Activated CD8-positive, alpha-beta memory T cell treated with anti-CD3 and anti-CD28 coated beads, Interleukin-2, amount 10 ng/mL, durations not matched to agents 7 days and 5 days (primary cell): ENCODE results near the gene FGF8. TPM values are rescaled to one million over a fixed set of nuclear protein-coding genes. Genes with fewer than 3 reads are reported as not detected.
A peak's percentile ranks its signal among the peaks of the same experiment; 100 is the strongest.
"Not testable (repeated sequence)": the region's sequence is repeated elsewhere in the genome, so short reads cannot be mapped to it uniquely, and the experiment has no call there.

Experiments used
- ATAC-seq: fragments of 150-1000 bp; cut with Tn5 transposase; one replicate; pipeline ENCODE4 v1.10.0; 2021; ENCODE audit warnings: moderate library complexity
- CTCF ChIA-PET: fragments of 350-600 bp; sonication (Branson Sonifier 250); formaldehyde crosslinking; loops from one replicate; lab custom pipeline; 2021; ENCODE audit warnings: antibody characterized with exemption; lab: Charles Lee
- DNase-seq: peaks from one replicate; pipeline ENCODE4 v3.0.0-alpha.2; 2020
- H3K27ac Mint-ChIP-seq: one replicate; pipeline ENCODE4 v1.8.0; 2021; ENCODE audit warnings: mild to moderate bottlenecking, mixed read lengths
- H3K27me3 Mint-ChIP-seq: one replicate; pipeline ENCODE4 v1.8.0; 2021; ENCODE audit warnings: mixed read lengths
- H3K36me3 Mint-ChIP-seq: one replicate; pipeline ENCODE4 v1.8.0; 2021; ENCODE audit warnings: mild to moderate bottlenecking, mixed read lengths
- H3K4me1 Mint-ChIP-seq: one replicate; pipeline ENCODE4 v1.8.0; 2021; ENCODE audit warnings: mixed read lengths
- H3K4me3 Mint-ChIP-seq: one replicate; pipeline ENCODE4 v1.8.0; 2021; ENCODE audit warnings: mild to moderate bottlenecking, moderate library complexity, mixed read lengths
- H3K9me3 Mint-ChIP-seq: one replicate; pipeline ENCODE4 v1.8.0; 2022; ENCODE audit warnings: low read depth, mixed read lengths
- total RNA-seq, 2 experiments: library from RNA; stranded (reverse); gene quantifications; one replicate each; pipeline ENCODE4 v1.2.3, GENCODE V29; 2021

The FGF8 gene
- total RNA-seq, 2 experiments from 2014 or later: not detected

DNA sequence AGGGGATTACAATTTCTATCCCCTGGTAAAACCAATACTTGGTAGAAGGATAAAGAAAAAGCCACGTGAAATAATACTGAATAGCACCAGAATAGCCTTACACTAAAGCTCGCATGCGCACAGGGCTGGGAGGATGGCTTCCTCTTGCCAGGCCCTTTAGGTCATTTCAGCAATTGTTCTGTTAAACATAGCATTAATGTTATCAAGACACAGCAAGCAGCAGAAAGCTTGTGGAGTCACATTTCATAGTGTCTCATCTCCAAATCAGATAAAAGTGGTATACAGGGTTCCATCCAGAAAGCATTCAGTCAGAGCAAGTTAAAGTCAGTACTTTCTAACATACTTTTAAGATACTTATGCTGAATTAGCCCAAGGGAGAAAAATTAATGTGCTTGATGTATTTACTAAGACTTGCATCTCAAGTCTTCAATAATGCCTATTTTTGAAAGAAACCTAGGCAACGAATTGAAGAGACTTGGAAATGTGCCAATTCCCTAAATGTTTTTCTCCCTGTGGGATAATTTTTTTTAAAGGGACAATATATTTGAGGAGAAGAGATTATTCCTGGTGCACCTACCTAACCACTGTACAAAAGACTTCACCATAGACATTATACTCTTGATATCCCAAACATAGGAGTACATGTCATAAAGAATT lies 21.6 kb upstream of the FGF8 start:
- CTCF ChIA-PET: interaction anchor here (0.8 to 1.1 kb wide), 5 partner anchors 14 to 109 kb away, joined by 3 to 4 read pairs (median 3); partner anchors contain the start of genes NPM3 and OGA
- H3K36me3 Mint-ChIP-seq: peaks cover 67% of the 10 kb centered on the region
- no peaks in the 10 kb centered on the region for H3K9me3 Mint-ChIP-seq
- no peak overlapping the region for H3K27ac Mint-ChIP-seq
- no peak for DNase-seq
- ATAC-seq: no peak
- peaks cover 3% of the 10 kb centered on the region for H3K4me1 Mint-ChIP-seq
- H3K27me3 Mint-ChIP-seq: no peaks in the 10 kb centered on the region
- no peak overlapping the region for H3K4me3 Mint-ChIP-seq

DNA sequence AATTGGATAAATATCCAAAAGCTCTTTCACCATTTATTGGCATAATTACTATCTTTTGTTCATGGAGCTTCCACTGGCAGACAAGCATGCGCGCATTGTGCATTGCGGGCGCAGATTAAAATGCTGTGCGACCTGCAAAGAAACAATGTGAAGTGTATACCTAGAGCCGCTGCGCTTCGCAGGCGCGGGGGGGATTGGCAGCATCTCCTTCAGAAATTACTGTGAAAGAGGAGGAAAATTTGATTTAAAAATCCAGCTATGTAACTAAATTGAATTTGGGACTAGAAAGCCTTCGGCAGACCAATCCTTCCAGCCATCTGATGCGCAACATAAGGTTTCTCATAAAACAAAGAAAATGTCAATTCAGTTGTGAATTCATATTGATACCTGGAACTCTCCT lies 17.6 kb upstream of the FGF8 start:
- Mint-ChIP-seq H3K9me3 (no peaks in the 10 kb centered on the region), H3K27me3 (no peaks in the 10 kb centered on the region), H3K4me3 (no peak overlapping the region), H3K27ac (no peak overlapping the region), H3K4me1 (peaks cover 2% of the 10 kb centered on the region), H3K36me3 (peaks cover 58% of the 10 kb centered on the region)
- ATAC-seq (no peak), DNase-seq (no peak)
- CTCF ChIA-PET: interaction anchor here (3.8 kb wide), 1 partner anchor 10 kb away, joined by 18 read pairs; the partner anchor contains the start of gene NPM3

DNA sequence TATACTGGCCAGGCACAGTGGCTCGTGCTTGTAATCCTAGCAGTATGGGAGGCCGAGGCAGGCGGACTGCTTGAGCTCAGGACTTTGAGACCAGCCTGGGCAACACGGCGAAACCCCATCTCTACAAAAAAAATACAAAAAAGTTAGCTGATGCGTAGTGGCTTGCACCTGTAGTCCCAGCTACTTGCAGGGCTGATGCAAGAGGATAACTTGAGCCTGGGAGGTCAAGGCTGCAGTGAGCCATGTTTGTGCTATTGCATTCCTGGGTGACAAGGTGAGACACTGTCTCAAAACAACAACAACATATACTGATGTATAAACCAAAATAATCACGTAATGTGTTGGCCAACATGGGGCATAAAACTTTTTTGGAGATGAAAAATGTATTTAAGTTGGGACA lies 13.8 kb upstream of the FGF8 start:
- DNase-seq (no peak), ATAC-seq (no peak)
- no peak overlapping the region for H3K27ac Mint-ChIP-seq
- no peaks in the 10 kb centered on the region for H3K9me3 Mint-ChIP-seq
- peaks cover 5% of the 10 kb centered on the region for H3K4me1 Mint-ChIP-seq
- no peaks in the 10 kb centered on the region for H3K27me3 Mint-ChIP-seq
- peaks cover 53% of the 10 kb centered on the region for H3K36me3 Mint-ChIP-seq
- H3K4me3 Mint-ChIP-seq: no peak overlapping the region
- CTCF ChIA-PET: interaction anchor here (0.9 to 1.5 kb wide), 3 partner anchors 8 to 283 kb away, joined by 3 to 11 read pairs (median 4); no protein-coding TSS in a partner anchor

DNA sequence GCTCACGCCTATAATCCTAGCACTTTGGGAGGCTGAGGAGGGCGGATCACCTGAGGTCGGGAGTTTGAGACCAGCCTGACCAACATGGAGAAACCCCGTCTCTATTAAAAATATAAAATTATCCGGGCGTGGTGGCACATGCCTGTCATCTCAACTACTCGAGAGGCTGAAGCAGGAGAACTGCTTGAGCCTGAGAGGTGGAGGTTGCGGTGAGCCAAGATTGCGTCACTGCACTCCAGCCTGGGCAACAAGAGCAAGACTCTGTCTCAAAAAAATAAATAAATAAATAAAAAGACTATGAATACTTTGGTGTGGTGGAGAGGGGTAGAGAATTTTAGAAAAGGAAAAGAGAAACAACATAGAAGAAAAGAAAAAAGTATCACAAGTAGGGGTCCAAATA lies 13.3 kb upstream of the FGF8 start:
- H3K36me3 Mint-ChIP-seq: peaks cover 51% of the 10 kb centered on the region
- not testable (repeated sequence) for ATAC-seq, H3K27ac Mint-ChIP-seq, DNase-seq, H3K27me3 Mint-ChIP-seq, H3K4me3 Mint-ChIP-seq, H3K4me1 Mint-ChIP-seq, H3K9me3 Mint-ChIP-seq
- CTCF ChIA-PET: interaction anchor here (0.9 to 1.5 kb wide), 2 partner anchors 8 to 16 kb away, joined by 3 to 11 read pairs; no protein-coding TSS in a partner anchor

DNA sequence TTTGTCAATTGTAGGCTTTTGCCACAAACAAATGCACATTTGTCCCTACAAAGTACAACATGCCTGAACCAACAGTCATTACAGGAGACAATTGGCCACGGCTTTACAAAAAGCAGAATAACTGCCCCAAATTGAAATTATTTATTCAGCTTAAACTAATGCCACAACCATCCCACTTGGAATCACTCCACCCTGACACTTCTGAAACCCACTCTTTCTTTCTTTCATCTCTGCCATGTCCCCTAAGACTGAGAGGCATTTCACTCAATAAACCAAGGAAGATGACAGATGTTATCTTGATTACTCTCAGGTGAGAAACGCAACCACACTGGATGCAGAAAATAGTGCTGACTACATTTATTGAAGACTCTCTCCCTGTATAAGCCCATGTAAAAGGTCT lies 9.9 kb upstream of the FGF8 start:
- CTCF ChIA-PET: interaction anchor here (5.5 to 9.0 kb wide), 2 partner anchors 55 to 182 kb away, joined by 21 to 198 read pairs; no protein-coding TSS in a partner anchor
- Mint-ChIP-seq H3K4me3 (no peak overlapping the region), H3K4me1 (peaks cover 41% of the 10 kb centered on the region), H3K9me3 (no peaks in the 10 kb centered on the region), H3K36me3 (peaks cover 34% of the 10 kb centered on the region), H3K27ac (no peak overlapping the region), H3K27me3 (no peaks in the 10 kb centered on the region)
- DNase-seq: no peak
- ATAC-seq: no peak

DNA sequence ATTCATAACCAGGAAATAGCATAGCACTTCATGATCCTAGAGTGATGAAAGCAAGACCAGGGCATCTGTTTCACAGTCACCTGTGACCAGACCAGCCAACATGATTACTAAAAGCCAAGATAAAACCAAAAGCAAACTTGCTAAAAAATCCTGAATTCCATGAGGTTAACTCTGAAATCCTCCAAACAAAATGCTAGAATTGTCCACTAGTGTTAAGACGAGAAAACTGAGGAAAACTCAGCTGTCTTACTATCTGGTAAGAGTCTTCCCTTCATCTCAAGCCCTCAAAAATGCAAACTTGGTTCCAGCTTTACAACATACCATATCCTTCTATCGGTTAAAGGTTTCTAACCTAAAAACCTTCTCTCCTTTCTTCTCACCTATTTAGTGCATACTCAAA lies 8.6 kb upstream of the FGF8 start:
- H3K4me3 Mint-ChIP-seq: peak overlapping the region; percentile 94
- H3K9me3 Mint-ChIP-seq: no peaks in the 10 kb centered on the region
- peaks cover 30% of the 10 kb centered on the region for H3K36me3 Mint-ChIP-seq
- CTCF ChIA-PET: interaction anchor here (1.2 to 9.0 kb wide), 8 partner anchors 10 to 571 kb away, joined by 3 to 198 read pairs (median 6); no protein-coding TSS in a partner anchor
- peak overlapping the region; percentile 96 for H3K27ac Mint-ChIP-seq
- peaks cover 47% of the 10 kb centered on the region for H3K4me1 Mint-ChIP-seq
- no peaks in the 10 kb centered on the region for H3K27me3 Mint-ChIP-seq
- DNase-seq: no peak
- ATAC-seq: no peak

DNA sequence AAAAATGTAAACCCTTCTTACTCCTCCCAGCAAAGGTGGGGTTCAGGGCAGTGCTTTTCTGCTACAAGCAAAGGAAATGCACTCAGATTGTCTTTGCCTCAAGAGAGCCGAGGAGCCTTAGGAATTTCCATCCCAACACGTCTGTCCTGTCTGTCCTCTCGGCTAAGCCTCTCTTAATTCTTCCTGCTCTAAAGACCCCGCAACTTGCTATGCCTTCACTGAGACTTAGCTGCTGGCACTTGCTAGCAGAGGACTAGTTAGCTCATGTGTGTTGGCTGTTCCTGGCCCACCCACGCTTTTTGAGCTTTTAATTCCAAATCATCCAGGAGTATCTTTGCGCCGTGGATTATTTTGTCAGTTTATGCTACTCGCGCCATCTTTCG lies 7.8 kb upstream of the FGF8 start:
- Mint-ChIP-seq H3K9me3 (no peaks in the 10 kb centered on the region), H3K27me3 (peaks cover 5% of the 10 kb centered on the region), H3K27ac (peak overlapping the region; percentile 96)

DNA sequence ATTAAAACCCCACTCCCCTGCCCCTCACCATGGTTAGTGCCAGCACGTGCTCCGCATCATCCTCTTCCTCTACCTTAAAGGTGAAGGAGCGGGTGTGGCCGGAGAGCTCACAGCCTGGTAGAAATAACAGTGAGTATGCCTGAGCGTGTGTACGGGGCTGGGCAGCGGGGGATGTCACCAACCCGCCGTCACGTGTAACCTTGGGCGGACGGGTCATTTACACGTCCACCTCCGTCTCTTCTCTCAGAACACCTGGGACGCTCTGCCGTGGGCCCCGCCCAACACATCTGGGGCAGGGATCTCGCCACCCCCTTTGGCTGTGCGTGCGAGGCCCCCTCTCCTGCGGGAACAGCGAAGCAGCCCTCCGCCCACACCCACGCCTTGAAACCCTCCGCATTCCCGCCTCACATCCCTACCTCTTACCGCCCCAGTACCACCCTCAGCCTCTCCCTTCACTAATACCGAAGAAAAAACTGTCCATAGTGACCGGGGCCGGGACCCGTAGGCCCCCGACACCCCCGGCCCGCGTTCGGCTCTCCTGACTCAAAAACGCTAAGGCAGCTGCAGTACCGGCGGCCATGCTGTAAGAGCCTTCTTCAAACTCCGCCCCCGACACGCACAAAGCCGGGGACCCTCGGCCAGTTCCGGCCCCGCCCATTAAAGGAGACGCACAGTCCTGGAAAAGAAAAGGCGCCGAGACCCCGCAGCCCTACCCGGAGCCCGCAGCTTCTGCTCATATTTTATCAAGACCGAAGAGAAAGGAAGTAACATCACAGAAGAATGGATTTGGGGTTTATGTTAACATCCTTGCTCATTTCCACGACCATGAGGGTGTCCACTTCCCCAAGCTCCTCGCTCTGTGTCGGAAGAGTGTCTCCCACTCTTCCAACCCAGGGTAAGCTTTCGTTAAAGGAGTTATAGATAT lies 7.2 kb upstream of the FGF8 start, which contains the start of gene NPM3:
NPM3 (minus strand) TSS at position 636 of the 925 bp plus-strand sequence; CDS start at position 580, 56 bp downstream.
- Mint-ChIP-seq H3K4me1 (peaks cover 55% of the 10 kb centered on the region), H3K27ac (peak within 1 kb of the TSS; percentile 96), H3K9me3 (no peaks in the 10 kb centered on the region), H3K27me3 (peaks cover 9% of the 10 kb centered on the region), H3K36me3 (peaks cover 24% of the 10 kb centered on the region), H3K4me3 (peak within 1 kb of the TSS; percentile 94)
- CTCF ChIA-PET: interaction anchor here (0.9 to 9.0 kb wide), 17 partner anchors 8 to 569 kb away, joined by 3 to 198 read pairs (median 5); partner anchors contain the start of genes DPCD, OGA and POLL
- ATAC-seq (peak; percentile 82), DNase-seq (peak; percentile 93)

More for the DNA sequence above, 7.8 kb upstream of the FGF8 start:
- CTCF ChIA-PET: interaction anchor here (0.9 to 9.0 kb wide), 14 partner anchors 9 to 570 kb away, joined by 3 to 198 read pairs (median 5); partner anchors contain the start of genes DPCD, OGA and POLL
- peak overlapping the region; percentile 94 for H3K4me3 Mint-ChIP-seq
- H3K4me1 Mint-ChIP-seq: peaks cover 54% of the 10 kb centered on the region
- peaks cover 24% of the 10 kb centered on the region for H3K36me3 Mint-ChIP-seq
- ATAC-seq (no peak), DNase-seq (no peak)

DNA sequence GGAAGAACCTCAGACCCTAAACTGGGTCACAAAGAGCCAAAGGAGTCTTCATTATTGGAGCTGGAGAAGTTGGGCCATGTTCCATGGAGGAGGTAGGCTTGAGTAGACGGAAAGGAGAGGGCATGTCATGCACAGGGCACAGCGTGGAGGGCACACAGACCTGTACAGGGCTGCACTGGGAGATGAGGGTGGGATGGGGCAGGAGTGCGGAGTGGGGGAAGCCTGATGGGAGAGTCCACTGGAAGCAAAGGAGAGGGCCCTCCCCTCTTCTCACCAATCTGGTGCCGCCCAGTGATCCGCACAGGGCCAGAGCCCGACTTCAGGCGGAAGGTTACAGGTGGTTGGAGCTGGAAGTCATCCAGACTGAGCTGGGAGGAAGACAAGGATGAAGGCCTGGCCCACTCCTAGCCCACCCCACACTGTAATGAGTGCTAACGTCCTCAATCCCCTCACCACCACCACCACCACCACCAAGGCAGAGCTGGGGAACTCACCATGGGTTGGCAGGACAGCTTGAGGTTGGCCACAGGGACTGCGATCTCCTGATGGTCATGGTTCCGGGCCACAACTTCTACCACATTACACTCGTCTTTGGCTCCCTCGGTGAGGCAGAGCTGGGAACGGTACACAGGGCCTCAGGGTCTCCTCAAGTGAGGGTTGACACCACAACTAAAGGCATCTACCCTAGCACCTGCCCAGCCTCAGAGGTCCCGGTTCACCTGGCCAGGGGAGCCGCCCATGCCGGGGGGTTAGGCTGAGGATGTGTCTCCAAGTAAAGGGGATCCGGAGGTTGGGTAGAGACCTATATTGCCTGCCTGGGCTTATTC lies 6.3 kb upstream of the FGF8 start:
- ATAC-seq (no peak), DNase-seq (peak; percentile 38)
- CTCF ChIA-PET: interaction anchor here (0.9 to 9.0 kb wide), 16 partner anchors 8 to 735 kb away, joined by 3 to 198 read pairs (median 4); partner anchors contain the start of genes DPCD, OGA and POLL
- H3K4me1 Mint-ChIP-seq: peaks cover 52% of the 10 kb centered on the region
- no peaks in the 10 kb centered on the region for H3K9me3 Mint-ChIP-seq
- H3K36me3 Mint-ChIP-seq: peaks cover 17% of the 10 kb centered on the region
- H3K27me3 Mint-ChIP-seq: peaks cover 18% of the 10 kb centered on the region
- H3K4me3 Mint-ChIP-seq: peak overlapping the region; percentile 94
- H3K27ac Mint-ChIP-seq: peak overlapping the region; percentile 96

DNA sequence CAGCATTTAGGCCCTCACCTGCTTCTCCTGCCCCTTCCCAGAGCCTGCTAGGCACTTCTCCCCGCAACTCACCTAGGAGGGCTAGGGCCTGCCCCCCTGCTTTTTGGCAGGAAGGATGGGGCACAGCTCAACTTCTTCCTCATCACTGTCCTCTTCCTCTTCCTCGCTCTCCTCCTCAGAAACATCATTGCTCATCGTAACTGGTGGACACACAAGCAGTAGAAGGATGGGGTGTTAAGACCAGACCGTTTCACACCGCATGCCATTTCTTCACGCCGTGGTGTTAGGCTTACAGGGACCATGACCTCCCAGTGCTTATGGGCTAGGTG lies 5.7 kb upstream of the FGF8 start:
- DNase-seq: no peak
- H3K27me3 Mint-ChIP-seq: peaks cover 24% of the 10 kb centered on the region
- peak overlapping the region; percentile 42 for H3K27ac Mint-ChIP-seq
- CTCF ChIA-PET: interaction anchor here (0.6 to 9.0 kb wide), 43 partner anchors 8 to 1100 kb away, joined by 3 to 198 read pairs (median 4); partner anchors contain the start of genes DPCD, OGA and POLL
- H3K36me3 Mint-ChIP-seq: peaks cover 16% of the 10 kb centered on the region
- peaks cover 51% of the 10 kb centered on the region for H3K4me1 Mint-ChIP-seq
- peak overlapping the region; percentile 94 for H3K4me3 Mint-ChIP-seq
- H3K9me3 Mint-ChIP-seq: no peaks in the 10 kb centered on the region
- no peak for ATAC-seq

DNA sequence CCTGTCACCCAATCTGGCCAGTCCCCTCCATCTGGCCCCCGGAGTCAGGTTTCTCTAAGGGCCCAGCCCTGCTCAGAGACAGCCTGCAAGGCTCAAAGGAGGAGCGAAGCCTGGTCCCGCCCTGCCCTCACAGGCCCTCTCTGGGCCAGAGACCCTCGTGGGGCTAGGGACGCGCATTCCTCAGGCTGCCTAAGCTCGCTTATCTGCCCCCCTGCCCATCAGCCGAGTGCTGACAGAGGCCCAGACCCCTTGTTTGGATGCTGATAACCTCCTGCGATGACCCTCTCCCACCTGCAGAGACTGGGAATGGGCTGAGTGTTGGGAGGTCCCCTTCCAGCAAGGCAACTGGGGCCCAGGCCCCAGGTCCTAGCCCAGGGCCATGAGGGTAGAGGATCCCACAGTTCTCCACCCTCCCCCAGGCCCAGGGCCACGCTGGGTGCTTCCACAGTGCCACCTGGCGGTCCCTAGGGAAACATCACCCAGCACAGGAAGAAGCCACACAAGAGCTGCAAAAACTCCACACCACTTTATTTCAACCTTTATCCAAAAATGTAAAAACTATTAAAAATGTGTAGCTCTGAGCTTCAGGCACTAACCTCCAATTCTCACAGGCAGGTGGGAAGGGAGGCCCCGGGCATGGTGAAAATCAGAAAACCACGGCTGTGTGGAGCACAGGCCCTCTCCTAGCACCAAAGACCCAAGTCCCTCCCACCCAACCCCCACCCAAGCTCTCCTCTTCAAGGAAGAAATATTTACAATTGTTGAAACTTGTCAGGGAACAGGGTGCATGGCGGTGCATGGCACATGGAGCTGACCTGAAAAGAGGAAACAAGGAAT lies 5.1 kb upstream of the FGF8 start:
- peaks cover 51% of the 10 kb centered on the region for H3K4me1 Mint-ChIP-seq
- peaks cover 26% of the 10 kb centered on the region for H3K27me3 Mint-ChIP-seq
- H3K36me3 Mint-ChIP-seq: peaks cover 14% of the 10 kb centered on the region
- DNase-seq (peak; percentile 79), ATAC-seq (peak; percentile 54)
- no peak overlapping the region for H3K4me3 Mint-ChIP-seq
- CTCF ChIA-PET: interaction anchor here (0.6 to 9.0 kb wide), 45 partner anchors 9 to 1101 kb away, joined by 3 to 198 read pairs (median 4); partner anchors contain the start of genes DPCD, OGA and POLL
- no peaks in the 10 kb centered on the region for H3K9me3 Mint-ChIP-seq
- no peak overlapping the region for H3K27ac Mint-ChIP-seq
